ENCODE results near the gene KPNB1.
"Not testable (repeated sequence)": the region's sequence is repeated elsewhere in the genome, so short reads cannot be mapped to it uniquely, and the experiment has no call there.

Gene KPNB1

GRCh38 chr17:47676510-47677165 lies 26.9 kb downstream of the KPNB1 start:
- no peak for DNase-seq (ENCODE audit: low read depth in 4 of 4, low spot score in 1 of 4)

GRCh38 chr17:47678196-47678595 lies 28.5 kb downstream of the KPNB1 start:
- DNase-seq (ENCODE audit: low read depth in 4 of 4, low spot score in 1 of 4) = no peak

GRCh38 chr17:47682138-47682537 lies 32.4 kb downstream of the KPNB1 start:
- DNase-seq (ENCODE audit: low read depth in 4 of 4, low spot score in 1 of 4) = no peak

- not testable (repeated sequence) for DNase-seq (ENCODE audit: low read depth in 4 of 4, low spot score in 1 of 4)
These were observed 33.0 kb downstream of the KPNB1 start for GRCh38 chr17:47682727-47683126.

- DNase-seq (ENCODE audit: low read depth in 4 of 4, low spot score in 1 of 4) = no peak
These were observed 34.3 kb downstream of the KPNB1 start for GRCh38 chr17:47684025-47684424.

- DNase-seq (ENCODE audit: low read depth in 4 of 4, low spot score in 1 of 4) = no peak
These were observed 34.9 kb downstream of the KPNB1 start for GRCh38 chr17:47684535-47685193.

- no peak for DNase-seq (ENCODE audit: low read depth in 4 of 4, low spot score in 1 of 4)
These were observed 36.0 kb downstream of the KPNB1 start for GRCh38 chr17:47685556-47686275.

- no peak for DNase-seq (ENCODE audit: low read depth in 4 of 4, low spot score in 1 of 4)
These were observed 36.5 kb downstream of the KPNB1 start for GRCh38 chr17:47686276-47686635.

GRCh38 chr17:47686664-47687327 lies 37.1 kb downstream of the KPNB1 start:
- no peak for DNase-seq (ENCODE audit: low read depth in 4 of 4, low spot score in 1 of 4)

- no peak for DNase-seq (ENCODE audit: low read depth in 4 of 4, low spot score in 1 of 4)
These were observed 37.6 kb downstream of the KPNB1 start for GRCh38 chr17:47687328-47687690.

GRCh38 chr17:47687748-47688147 lies 38.0 kb downstream of the KPNB1 start:
- DNase-seq (ENCODE audit: low read depth in 4 of 4, low spot score in 1 of 4) = no peak

GRCh38 chr17:47690121-47690520 lies 40.4 kb downstream of the KPNB1 start:
- no peak for DNase-seq (ENCODE audit: low read depth in 4 of 4, low spot score in 1 of 4)

- no peak for DNase-seq (ENCODE audit: low read depth in 4 of 4, low spot score in 1 of 4)
These were observed 42.6 kb downstream of the KPNB1 start for GRCh38 chr17:47692137-47692894.

GRCh38 chr17:47692895-47693730 lies 43.4 kb downstream of the KPNB1 start:
- no peak for DNase-seq (ENCODE audit: low read depth in 4 of 4, low spot score in 1 of 4)

- DNase-seq (ENCODE audit: low read depth in 4 of 4, low spot score in 1 of 4) = peak in 1 of 4 experiments; percentile 42
These were observed 44.2 kb downstream of the KPNB1 start, which contains the start of gene TBKBP1 for GRCh38 chr17:47693731-47694580. TBKBP1 (plus strand) TSS chr17:47694161; CDS start chr17:47696113, 1,952 bp downstream.

GRCh38 chr17:47694581-47695428 lies 45.1 kb downstream of the KPNB1 start:
- DNase-seq (ENCODE audit: low read depth in 4 of 4, low spot score in 1 of 4) = peak in 2 of 4 experiments; percentile 47 to 50

- no peak for DNase-seq (ENCODE audit: low read depth in 4 of 4, low spot score in 1 of 4)
These were observed 46.0 kb downstream of the KPNB1 start for GRCh38 chr17:47695429-47696376.
